T-helper 22 cell (primary cell): Measurements from ENCODE around the gene TNNT1.
A peak's percentile ranks its signal among the peaks of the same experiment; 100 is the strongest.
"Not testable (repeated sequence)": the region's sequence is repeated elsewhere in the genome, so short reads cannot be mapped to it uniquely, and the experiment has no call there.

Experiments used
- DNase-seq: peaks from one replicate; pipeline ENCODE4 v3.0.0-alpha.2; 2020; ENCODE audit warnings: low read depth

Gene TNNT1

DNA sequence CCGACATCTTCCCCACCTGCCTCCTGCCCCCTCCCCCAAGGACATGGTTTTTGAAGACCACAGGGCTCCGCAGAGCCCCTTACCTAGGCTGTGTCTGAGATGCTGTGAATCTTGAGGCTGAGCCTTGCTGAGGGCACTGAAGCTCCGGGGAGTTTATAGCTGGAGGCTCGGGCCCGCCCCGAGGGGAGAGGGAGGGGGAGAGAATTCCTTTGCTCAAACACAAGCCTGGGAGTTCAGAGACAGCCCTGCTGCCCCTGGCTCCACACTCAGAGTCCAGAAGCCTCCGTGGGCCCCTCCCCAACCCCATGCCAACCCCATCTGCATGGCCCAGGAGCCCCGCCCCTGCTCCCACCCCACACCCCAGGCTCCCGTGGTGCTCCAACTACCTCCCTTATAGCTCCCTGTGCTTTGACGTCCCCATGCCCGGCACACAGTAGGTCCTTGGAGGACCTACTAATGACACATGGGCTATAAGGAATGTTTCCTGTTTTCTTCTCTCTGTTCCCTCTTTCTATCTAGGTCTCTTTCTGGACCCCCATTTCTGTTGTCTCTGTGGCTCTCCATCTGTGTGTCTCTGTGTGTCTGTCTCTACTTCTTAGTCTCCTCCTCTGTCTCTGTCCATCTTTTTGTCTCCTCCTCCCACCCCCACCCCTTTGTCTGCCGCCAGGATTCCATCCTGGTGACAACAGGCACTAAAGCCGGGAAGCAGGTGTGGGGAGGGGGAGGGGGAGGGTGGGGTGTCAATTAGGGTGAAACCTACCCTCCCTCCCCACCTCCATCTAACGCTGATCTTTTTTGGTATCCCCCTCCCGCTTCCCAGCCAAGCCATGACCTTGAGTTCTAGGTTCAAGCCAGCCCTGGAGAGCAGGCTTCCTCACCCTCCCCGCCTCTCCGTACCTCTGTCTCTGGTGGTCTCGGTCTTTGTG is at the start of gene TNNT1:
Gene TNNT1, minus strand, starts transcription at position 129 of the 926 bp plus-strand sequence. CDS start 2,049 bp downstream, outside the sequence.
- DNase-seq, result no peak

GRCh38 chr19:55198651-55199050 is 49.6 kb upstream of the TNNT1 start:
- no peak for DNase-seq

DNA sequence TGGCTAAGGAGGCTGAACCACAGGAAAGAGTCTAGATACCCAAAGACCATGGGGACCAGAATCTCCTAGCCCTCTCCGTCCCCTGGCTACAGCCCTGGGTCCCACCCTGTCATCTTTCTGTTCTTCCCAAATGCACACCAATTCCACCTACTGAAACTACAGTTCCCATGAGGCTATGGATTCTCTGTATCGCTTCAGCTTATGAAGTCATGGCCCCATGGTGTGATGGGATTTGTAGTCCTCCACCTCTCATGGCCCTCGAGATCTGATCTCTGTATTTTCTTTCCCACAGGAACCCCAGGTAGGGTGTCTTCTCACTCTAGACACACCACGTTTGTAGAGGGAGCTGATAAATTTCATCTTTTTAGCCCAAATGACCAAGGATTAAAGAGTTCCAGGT is 48.5 kb upstream of the TNNT1 start:
- DNase-seq, result no peak

DNA sequence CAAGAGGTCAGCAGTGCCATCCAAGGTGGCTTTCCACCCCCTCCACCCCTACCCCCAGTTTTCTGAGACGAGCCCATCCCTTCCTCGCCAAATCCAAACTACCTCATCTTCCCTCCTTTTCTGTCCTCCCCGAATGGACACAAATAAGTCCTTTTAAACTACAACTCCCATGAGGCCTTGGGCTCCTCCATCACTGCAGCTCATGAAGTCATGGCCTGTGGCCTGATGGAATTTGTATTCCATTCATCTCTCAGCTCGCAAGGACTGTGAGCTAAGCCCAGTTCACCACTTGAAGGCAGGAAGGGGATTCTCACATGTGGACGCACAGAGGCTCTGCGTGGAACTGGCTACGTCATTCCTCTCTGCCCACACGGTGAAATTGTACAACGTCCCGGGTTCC is 47.8 kb upstream of the TNNT1 start:
- no peak for DNase-seq

- DNase-seq, result no peak
Measured at GRCh38 chr19:55193481-55193880, 44.5 kb upstream of the TNNT1 start.

GRCh38 chr19:55189403-55189835 is 40.4 kb upstream of the TNNT1 start:
- DNase-seq, result no peak

GRCh38 chr19:55188625-55189024 is 39.6 kb upstream of the TNNT1 start:
- no peak for DNase-seq

- DNase-seq, result no peak
Measured at GRCh38 chr19:55186080-55186479, 37.1 kb upstream of the TNNT1 start.

DNA sequence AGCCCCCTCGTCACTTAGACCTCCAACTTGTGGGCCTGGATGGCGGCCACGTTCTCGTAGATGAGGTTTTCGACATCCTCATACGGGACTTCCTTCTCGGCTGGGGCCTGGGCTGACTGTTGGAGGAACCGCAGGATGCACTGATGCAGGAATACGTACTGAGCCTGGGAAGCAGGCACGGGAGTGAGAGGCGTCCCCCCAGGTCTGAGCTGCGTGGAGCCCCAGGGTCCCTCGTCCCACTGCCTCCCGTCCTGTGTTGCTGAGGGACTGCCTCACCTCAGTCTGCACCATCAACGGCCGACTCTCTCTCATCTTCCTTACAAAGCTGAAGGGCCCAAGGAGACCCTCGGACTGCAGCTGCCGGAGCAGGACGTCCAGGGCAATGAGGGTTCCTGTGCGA is 32.7 kb upstream of the TNNT1 start:
- no peak for DNase-seq

GRCh38 chr19:55179606-55180484 is 30.8 kb upstream of the TNNT1 start, which contains the start of gene SYT5:
Gene SYT5 (minus strand): TSS chr19:55180289. CDS start chr19:55179041, 1,248 bp downstream.
- no peak for DNase-seq

DNA sequence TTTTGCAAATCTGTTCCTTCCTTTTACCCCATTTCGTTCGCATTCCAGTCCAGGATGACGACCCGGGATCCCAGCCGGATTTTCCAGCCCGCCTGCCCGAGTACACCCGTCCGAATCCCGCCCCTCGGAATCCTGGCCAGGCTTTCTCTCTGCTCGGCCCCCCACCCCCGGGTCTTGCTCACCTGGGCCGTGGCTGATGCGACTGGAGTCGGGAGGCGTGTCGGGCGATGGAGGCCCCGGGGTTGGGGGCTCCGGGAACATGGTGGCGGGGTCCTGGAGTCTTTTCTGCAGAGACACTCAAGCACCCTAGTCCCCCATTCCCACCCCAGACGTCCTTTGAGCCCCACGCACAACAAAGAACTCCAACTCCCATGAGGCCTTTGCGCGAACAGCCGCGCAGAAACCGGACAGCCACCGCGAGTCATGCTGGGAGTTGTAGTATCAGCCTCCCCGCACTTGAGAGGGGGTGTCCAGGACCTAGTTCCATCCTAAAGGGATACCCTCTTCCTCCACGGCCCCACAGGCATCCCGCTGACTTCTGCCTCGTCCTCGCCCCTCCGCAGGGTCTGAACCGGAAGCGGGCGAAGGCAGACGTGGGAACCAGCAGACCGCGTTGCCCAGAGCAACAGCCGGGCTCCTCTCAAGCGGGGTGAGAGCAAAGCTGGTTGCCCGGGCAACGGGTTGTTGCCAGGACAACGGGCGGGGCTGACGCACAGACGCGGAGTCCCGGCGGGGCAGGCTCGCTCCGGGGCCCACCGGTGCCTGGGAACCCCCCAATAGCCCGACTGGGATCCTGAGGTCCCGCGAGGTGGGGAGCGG is 30.0 kb upstream of the TNNT1 start:
- peak; percentile 94 for DNase-seq

DNA sequence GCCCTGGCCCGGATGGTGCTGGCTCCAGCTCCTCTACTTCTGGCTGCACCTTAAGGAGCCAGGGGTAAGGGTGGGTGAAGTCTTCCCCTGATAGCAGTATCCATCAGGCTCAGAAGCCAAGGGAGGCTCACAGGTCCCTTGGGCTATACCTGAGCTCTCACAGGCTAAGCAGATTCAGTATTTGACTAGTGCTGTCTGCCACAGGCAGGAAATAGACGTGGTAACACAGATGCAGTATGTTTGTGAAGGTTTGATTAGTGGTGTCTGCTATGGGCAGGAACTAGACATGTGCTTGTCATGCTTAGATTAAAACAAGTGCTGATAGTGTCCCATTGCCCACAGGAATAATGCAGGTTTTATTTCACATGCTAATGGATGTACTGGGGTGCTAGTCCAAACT is 27.1 kb upstream of the TNNT1 start:
- DNase-seq, result no peak

DNA sequence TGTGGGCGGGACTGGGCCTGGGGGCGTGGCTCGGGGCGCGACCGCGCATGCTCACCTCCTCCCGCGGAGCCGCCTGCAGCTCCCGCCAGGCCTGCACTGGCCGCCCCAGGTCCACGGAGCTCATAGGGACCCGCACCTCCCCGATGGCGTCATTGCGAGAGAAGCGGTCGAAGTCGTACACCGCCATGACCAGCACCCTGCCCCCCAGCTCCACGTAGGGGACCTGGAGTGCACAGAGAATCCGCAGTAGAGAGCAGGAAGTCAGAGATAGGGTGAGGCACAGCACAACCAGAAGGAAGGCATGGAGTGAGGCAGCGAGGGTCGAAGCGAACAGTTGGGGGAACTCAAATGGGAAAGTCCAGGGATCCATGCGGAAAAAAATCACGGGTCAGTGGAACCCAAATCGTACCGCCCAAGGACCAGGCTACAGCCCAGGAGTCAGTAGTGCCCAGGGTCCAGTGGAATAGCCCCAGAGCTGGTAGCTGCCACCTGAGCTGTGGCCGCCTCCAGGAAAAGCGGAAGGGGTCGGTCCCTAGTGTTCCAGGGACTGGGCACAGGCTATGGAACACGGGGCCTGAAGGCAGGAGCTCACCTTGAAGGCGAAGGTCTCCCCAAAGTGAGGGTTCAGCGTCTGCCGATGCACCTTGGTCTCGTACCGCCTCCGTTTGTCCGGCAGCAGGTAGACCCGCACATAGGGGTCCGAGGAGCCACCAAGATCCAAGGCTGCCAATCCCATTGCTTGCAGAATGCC is 26.3 kb upstream of the TNNT1 start:
- DNase-seq, result no peak

DNA sequence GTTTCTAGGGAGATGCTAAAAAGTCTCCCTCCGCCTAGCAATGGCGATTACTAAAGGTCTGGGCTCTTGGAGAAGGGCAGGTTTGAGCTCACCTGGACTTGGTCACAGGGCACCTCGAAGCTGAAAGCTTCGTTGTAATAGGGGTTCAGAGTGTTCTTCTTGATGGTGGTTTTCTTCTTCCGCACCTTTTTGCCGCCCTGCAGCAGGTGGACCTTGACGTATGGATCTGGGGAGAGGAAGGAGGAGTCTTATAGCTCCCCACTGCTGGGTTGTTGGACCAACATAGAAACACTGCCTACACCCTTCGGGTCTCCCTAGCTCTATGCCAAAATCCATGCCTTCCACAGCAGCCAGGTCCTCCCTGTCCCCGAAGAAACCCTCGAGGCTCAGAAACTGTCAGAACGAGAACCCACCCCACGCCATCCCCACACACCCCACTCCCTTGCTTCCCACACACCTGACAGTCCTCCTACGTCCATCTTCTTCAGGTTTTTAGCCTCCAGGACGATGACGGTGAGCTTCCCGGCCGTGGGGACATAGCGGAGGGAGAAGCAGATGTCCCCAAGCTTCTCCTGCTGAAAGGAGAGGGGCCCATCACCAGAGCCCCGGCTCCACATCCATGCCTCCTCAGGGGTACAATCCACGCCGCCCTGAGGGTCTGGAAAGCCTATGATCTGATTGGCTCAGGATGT is 25.6 kb upstream of the TNNT1 start:
- DNase-seq, result no peak

DNA sequence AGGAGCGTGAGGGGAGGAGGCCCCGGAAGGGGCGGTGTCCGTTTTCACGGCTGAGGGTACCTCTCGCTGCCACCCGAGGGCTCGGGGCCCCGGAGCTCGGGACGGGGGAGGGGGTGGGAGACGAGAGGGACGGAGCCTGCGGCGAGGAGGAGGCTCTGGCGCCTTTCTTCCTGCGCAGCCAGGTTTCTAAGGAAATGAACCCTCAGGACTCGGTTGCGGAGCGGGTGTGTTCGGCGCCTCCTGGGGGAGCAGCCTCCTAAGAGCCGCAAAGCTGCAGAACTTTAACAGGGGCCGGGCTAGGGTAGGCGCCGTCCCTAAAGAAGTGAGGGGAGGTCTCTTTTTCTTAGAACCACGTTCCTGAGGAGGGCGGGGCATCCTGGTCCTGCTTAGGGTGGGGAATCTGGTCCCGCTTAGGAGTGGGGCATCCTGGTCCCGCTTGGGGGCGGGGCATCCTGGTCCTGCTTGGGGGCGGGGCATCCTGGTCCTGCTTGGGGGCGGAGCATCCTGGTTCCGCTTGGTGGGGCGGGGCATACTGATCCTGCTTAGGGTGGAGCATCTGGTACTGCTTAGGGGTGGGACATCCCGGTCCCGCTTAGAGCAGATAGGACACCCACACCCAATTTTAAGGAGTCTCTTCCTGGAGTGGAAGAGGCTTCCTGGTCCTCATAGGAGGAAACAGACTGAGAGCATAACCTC is 24.9 kb upstream of the TNNT1 start:
- DNase-seq, result no peak

DNA sequence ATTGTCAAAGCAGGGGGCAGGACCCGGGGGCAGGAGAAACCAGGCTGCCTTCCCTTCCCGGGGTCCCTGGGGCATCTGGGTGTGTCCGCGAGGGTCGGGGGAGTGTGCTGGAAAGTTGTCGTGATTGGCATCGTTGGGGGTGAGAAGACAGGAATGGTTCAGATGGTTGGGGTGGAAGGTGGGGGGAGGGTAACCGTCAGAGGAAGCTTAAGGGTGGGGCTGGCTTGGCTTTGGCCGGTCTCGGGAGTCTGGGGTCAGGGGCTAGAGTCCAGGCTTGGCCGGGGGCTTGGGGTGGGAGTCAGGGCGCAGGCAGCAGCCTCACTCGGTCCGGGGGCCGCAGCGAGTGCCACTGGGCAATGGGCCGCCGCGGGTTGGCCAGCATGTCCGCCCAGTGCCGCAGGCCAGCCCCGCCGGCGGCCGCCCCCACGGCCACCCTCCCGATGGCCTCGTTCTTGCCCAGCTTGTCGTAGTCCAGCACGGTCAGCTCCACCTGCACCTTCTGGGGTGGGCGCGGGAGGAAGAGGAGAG is 24.2 kb upstream of the TNNT1 start:
- DNase-seq, result no peak

DNA sequence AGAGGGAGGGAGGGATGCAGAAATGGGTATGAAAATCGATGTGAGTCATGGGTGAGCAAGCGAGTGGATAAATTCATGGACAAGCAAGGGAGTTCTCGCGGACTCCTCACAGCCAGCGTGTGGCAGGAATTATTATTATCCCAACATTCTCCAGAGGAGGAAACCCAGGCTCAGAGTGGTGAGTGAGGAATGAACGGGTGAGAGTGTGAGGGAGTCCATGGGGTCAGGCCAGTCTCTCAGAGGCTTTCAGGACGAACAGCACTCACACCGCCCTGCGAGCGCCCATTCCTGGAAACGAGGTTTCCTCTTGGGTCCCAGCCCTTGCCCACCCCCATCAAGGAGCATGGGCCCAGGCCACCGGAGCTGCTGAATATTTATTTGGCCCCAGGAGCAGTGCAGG is 23.7 kb upstream of the TNNT1 start:
- DNase-seq, result no peak

- DNase-seq, result not testable (repeated sequence)
Measured at GRCh38 chr19:55172318-55172717, 23.3 kb upstream of the TNNT1 start.

- DNase-seq, result no peak
Measured at GRCh38 chr19:55171440-55171839, 22.4 kb upstream of the TNNT1 start.

GRCh38 chr19:55169136-55169535 is 20.1 kb upstream of the TNNT1 start:
- DNase-seq, result no peak
